GM19043 (cell line): ENCODE data around the gene SPHKAP.
"Not testable (repeated sequence)": the region's sequence is repeated elsewhere in the genome, so short reads cannot be mapped to it uniquely, and the experiment has no call there.

Experiments used
- ATAC-seq: cut with Tn5 transposase; IDR thresholded peaks from one replicate; pipeline ENCODE4 v1.9.1; 2021; ENCODE audit warnings: low read depth; ENCODE audit not compliant: unreplicated experiment

Gene SPHKAP

DNA sequence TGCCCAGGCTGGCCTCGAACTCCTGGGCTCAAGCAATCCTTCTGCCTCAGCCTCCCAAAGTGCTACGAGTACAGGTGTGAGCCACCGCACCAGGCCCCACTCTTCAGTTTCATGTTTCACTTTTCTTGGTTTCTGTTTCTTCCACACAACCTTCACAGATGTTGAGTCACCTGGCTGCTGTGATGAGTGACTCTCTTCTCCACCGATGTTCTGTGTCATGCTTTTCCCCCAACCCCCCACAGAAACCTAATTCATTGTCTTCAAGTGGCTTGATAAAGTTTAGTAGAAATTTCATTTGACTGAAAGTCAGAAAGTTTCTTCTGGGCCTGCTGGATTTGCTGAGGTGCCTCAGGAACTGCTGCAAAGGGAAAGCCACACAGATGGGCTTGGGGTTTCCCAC lies 78.5 kb downstream of the SPHKAP start:
- ATAC-seq: peak; percentile 37

DNA sequence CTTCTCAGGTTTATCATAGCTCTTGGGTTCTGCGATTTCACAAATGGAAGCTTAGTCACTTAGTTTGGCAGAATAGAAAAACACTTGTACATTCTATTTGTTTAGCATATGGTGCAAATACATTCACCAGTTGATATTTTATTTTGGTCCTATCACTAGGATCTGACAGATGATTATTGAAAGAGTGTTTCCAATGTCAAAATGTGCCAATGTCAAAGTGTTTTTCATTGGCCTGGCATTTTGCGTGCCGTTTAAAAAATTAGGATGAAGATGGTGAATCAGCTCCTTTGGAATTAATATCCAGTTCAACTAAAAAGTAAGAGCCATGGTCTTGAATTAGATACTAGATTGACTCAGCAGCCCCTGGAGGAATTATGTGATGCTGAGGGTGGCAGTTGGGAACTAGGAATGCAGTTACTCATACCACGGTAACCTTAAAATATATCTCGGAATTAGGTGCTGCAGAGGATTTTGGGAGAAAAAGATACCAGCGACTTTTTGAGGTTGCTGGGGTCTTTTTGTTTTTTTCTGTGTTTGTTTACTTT lies 87.0 kb downstream of the SPHKAP start:
- ATAC-seq: no peak

DNA sequence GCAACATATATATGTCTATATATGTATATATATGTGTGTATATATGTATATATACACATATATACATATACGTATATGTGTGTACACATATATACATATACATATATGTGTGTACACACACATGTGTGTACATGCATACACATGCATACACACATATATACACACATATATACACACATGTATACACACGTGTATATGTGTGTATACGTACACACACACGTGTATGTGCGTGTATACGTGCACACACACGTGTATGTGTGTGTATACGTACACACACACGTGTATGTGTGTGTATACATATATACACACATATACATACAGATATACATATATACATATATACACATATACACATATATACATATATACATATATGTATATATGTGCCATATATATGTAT lies 89.4 kb downstream of the SPHKAP start:
- no peak for ATAC-seq

DNA sequence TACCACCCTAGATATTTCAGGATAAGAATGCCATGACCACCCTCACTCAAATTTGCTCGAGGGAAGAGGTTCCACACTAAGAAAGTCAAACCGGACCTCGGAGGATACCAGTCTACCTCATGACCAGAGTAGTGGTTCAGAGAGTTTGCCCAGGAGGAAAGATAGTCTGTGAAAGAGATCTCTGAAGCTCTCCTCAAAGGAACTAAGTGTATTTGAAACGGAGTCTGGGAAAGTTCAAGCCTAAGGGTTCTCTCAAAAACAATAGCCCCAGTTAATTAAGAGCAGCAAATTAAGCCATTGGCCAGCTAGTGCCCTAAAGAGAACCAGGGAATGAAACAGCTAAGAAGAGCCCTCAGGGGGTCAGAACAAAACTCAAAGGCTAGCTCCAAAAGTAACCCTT lies 94.9 kb downstream of the SPHKAP start:
- ATAC-seq: no peak

DNA sequence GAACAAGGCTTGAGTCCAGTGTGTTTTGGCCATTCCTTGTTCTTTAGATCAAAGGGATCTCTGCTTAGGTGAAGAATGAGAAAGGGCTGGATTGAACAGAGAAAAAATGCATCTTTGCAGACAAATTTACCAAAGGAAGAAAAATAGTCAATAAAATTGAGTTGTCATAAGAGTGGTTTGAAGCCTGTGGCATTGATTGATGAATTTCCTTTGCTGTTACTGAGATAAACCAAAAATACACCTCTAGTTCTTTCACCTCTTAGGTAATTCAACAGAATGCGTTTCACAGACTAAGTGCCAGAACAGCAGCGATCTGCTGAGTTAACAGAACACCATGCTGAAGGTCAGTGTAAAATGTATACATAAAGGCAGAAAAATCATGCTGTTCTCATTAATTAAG lies 96.8 kb downstream of the SPHKAP start:
- no peak for ATAC-seq

DNA sequence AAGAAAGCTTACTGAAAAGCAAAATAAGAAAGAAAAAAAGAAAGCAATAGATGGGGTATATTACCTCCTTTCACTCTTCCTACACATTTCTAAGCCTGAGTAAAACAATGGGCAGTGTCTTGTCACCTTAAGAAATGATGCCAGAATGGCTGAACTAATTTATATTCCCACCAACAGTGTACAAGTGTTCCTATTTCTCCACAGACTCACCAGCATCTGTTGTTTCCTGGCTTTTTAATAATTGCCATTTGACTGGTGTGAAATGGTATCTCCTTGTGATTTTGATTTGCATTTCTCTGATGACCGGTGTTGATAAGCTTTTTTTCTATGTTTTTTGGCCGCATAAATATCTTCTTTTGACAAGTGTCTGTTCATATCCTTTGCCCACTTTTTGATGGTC lies 98.4 kb downstream of the SPHKAP start:
- ATAC-seq: no peak

DNA sequence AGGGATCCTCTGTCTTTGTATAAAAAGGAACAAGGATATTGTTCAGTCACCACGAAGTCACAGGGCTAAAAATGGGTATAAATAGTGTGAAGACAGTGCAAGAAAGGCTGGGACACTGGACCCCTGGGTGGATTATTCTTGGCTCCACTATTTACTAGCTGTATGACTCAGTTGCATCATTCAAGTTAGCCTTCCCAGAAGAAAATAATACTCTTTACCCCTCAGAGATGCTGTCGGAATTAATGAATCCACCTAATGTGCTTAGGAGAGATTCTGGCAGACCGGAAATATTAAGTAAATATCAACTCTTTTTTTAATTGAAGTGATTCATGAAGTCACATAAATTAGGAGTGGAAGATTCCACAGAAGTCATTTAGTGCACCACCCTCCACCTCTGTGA lies 98.9 kb downstream of the SPHKAP start:
- ATAC-seq: no peak

DNA sequence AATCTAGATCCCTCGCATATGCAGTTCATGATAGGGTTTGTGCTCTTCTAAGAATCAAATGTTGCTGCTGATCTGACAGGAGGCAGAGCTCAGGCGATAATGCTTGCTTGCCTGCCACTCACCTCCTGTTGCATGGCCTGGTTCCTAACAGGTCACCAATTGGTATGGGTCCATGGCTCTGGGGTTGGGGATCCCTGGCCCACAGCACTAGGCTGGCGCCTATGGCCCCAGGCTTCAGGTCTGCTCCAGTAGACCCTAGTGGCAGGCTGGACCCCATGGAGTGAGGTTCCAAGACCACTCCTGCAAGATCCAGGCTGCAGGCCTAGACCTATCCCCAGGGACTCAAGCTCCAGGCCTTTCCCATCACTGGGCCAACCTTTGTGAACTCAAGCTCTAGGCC lies 102.3 kb downstream of the SPHKAP start:
- no peak for ATAC-seq

DNA sequence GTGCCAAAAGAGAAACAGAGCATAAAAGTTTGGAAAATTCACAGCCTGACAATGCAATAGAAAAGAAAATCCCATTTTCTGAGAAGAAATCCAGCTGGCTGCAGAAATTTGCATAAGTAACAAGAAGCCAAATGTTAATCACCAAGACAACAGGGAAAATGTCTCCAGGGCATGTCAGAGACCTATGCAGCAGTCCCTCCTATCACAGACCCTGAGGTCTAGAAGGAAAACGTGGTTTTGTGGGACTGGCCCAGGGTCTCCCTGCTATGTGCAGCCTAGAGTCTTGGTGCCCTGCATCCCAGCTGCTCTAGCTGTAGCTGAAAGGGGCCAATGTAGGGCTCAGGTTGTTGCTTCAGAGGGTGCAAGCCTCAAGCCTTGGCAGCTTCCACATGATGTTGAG lies 104.8 kb downstream of the SPHKAP start:
- ATAC-seq: not testable (repeated sequence)

DNA sequence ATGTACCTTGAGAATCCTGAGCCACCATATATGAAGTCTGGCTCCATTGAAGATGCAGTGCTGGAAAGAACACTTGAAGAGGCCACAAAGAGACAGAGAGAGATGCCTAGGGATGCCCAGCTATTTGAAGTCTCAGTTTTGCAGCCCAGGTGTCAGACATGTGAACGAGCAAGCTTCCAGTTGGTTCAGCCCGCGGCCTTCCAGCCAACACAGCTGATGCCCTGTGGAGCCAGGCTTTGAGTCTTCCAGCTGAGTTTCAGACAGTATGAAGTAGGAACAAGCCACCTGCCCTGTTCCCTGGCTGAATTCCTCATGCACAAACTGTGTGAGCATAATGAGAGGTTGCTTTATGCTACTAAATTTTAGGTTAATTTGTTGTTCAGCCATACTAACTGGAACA lies 108.8 kb downstream of the SPHKAP start:
- no peak for ATAC-seq

DNA sequence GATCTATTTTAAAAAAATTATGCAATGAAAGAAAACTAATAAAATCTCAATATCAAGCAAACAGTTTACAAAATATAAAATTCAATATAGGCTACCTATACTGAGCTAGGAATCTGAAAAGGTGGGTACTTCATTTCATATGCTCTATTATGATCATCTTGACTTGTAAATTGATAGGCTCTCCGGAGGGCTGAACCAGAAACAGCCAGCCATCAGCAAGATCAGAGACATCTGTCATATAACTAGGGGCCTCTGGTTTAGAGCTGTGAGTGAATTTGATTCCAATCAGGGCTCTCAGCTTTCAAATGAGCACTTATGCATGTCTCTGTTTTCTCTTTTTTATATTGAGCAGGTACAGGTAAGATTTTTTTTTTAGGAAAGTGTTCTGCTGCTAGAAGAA lies 114.2 kb downstream of the SPHKAP start:
- ATAC-seq: no peak

DNA sequence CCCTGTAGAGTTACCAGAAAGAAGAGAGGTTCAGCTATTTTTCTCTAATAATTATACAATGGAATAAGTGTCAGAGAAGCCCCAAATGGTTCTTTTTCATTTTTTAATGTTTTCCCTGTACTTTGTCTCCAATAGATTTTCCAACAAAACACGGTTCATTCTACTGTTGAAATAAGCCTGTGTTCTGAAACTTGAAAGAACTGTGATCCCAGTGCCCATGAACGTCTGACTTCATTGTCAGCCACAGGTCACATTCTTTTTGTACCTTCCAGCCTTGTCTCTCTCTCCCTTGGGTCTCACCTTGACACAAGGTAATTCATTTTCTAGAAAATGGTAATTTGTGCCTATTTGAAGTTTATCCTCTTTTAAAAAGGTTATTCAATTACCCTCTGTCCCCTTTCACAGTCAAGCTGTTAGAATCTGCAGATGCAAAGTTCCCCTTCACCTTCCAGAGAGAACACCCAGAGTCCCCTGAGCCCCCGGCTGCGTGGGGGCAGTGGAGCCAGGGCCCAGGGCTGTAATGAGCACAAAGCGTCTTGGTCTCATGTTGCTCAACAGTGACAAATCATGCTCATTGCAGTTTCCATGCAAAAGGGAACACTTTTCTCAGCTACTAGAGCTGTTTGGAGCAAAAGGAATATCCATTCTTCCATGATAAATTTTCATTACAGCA lies 115.2 kb downstream of the SPHKAP start:
- ATAC-seq: no peak

DNA sequence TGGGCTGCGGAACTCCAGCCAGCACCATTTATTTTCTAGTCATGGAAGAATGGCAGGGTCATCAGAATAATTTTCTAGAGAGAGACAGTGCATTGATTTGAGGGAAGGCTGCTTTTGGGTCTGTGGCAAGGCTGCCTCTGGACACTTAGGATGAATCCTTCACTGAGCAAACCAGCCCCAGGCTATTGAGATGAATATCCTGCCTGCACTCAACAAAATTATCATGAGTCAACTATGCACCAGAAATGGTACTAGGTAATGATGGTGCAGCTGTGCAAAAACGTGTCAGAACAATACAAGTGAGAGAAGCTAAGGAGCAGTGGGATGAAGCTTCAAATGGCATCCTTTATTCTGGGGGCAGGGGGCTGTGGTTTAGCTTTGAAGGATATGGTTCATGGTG lies 115.8 kb downstream of the SPHKAP start:
- ATAC-seq: no peak

DNA sequence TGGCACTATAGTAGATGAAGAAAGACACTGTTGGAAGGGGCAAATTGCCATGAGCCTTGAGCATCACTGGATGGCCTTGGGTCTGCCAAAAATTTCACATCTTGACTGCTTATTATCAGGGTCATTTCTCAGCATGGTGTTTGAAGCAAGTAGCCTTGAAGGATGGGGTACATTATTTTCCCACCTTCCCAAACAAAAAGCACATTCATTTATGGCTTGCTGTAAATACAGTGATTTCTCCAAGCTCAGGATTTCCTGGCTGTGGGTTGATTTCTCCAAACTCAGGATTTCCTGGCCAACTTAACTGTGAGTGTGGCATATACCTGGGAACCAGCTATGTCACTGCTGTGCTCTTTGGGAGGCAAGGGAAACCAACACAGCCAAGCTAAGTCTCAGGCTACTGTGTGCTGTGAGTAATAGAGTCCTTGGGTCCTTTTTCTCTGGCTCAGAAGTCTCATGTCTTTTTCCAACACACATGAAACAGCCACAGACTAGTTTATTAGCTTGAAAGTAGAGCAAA lies 116.6 kb downstream of the SPHKAP start:
- ATAC-seq: no peak

DNA sequence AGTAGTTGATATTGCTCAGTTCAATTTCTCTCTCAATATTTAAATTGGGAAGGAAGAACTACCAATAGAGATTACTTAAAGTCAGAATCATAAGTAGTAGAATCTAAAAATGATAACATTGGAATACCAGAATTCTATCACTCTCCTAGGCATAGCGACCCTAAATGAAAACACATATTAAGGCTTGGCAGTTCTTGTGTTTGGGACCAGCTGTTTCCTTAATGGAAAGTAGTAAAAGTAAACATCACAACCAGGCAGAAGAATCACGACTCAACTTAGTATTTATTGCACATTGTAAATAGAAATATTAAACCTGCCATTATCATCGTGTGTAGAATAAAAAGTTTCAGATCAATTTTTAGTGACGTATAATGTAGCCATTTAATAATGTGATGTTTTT lies 117.5 kb downstream of the SPHKAP start:
- ATAC-seq: no peak

DNA sequence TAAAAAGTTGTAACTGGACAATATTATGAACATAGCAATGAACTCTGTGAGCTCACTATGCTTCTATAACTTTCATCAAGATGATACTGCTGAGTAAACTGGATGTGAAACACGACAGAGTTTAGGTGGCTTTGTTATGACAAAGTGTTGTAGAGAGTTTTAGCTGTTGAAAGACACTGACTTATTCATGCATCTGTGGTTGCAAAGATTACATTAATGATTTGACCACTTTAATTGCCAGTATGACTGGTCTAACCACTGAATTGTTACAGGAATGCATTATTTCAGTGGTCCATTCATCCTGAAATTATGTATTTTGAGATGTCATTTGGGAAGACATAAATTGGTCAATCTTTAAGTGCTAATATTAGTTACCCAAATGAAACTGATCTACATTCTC lies 117.9 kb downstream of the SPHKAP start:
- no peak for ATAC-seq

DNA sequence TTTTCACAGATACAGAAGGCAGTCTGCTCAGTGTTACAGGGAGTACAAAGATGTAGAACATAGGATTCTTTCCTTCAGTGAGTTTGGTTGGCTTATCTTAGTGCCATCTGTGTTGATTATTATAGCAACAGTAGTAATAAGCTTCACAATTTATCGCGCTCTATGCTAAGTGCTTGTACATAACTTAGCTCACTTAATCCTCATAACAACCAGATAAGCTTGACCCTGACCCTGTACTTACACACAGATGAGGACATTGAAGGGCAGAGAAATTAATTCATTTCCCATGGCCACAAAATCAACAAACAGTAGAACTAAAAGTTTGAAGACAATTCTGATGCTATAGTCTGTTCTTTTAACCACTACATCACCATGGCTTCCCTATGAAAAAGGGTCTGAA lies 121.8 kb downstream of the SPHKAP start:
- no peak for ATAC-seq

DNA sequence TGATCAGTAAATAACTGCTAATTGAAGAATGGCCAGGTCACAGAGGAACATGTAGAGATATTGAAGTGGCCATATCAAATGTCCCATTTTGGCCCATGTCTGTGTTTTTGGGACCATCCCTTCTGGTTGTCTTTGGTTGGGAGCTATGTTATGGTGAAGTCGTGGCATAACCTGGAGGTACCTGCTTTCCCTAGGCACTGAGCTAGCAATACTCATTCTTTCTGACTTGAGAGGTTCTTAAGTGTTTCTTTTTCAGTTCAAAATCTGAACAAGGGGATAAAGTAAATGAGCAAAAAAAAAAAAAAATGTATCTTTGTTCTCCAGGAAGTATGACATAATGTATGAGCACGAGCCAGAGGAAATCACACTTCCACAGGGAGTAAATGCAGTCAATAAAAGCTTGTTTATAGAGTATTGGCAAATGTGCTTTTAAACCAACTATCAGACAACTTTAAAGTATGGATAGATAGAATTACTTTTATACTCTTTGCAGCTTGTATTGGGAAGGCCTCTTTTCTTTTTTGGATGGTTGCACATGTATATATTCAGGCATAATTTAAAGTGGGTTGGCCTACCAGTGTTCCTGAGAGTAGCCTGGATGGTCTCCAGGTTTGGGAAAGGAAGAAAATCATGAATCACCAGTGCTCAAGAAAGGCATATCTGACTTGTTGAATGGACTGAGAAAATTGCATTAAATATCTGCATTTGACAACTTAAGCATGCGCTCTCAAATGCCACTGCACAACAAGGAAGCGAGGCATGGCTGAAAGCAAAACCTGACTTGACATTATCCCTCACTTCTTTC lies 125.0 kb downstream of the SPHKAP start:
- ATAC-seq: no peak

DNA sequence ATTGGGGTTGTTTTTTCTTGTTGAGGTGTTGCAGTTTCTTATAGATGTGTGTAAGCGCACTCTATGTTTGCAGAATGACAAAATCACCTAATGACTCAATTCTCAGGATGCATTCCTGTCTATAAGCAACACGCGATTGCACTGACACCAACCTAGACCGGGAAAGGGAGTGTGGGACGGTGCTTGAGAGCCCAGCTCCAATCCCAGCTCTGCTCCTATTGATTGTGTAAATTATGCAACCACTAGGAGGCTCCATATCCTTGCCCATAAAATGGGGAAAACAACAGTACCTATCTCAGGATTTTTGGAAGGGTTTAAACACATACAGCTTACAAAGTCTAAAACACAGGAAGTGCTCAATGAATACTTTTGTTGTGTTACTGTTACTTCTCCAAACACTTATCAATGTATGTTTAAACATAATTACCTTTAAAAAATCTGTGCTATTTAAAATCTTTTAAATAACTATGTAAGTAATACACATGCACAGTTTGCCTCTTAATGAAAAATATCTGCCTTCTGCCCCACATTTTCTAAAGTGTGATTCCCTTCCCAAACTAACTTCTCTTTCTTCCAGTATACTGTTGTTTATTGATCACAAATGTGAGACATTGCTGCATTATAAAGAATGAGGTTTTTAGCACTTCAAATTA lies 132.5 kb downstream of the SPHKAP start:
- ATAC-seq: peak; percentile 75

DNA sequence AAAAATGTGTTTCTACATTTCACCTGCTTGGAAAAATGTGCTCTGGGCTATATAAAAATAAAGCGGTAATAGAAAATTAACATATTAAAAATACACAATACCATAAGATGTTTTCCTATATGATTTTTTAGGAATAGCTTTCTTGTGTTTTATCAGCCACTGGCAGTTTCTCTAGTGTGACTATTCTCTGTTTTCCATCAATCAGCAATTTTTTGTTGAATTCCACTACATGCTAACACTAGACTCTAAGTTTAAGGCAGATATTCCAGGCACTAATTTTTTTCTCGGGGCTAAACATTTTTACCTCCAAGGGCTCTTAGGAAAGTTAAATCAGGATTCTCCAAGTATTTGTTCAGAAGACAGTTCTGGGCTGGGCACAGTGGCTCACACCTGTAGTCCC lies 140.5 kb downstream of the SPHKAP start:
- ATAC-seq: no peak
